GM11168 (cell line): ENCODE measurements around the gene ZNF423.

Source experiments
- in situ Hi-C: fragments of 300-500 bp; cut with MboI; formaldehyde crosslinking; loops from one replicate; pipeline ENCODE4 v1.12.0; 2022; ENCODE audit warnings: low sequenced_read_pairs; ENCODE audit not compliant: unreplicated experiment

The ZNF423 gene

DNA sequence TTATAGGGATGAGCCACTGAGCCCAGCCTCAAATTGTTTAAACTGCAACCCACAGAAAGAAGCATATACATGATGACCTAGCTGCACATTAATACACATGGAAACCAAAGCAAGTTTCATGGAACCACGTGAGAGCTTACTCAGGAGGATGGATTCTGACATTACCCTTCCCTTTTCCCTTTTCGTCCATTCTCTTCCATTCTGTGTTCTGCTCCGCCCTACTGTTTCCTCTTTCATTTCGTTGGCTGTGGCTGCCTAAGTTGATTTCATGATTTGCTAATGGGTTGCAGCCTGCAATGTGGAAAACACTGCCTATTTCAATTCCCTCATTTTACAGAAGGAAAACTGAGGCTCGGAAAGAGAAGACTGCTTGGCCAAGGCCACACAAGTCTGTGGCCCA, 305.8 kb downstream of the ZNF423 start:
- in situ Hi-C loops: no loop called here

DNA sequence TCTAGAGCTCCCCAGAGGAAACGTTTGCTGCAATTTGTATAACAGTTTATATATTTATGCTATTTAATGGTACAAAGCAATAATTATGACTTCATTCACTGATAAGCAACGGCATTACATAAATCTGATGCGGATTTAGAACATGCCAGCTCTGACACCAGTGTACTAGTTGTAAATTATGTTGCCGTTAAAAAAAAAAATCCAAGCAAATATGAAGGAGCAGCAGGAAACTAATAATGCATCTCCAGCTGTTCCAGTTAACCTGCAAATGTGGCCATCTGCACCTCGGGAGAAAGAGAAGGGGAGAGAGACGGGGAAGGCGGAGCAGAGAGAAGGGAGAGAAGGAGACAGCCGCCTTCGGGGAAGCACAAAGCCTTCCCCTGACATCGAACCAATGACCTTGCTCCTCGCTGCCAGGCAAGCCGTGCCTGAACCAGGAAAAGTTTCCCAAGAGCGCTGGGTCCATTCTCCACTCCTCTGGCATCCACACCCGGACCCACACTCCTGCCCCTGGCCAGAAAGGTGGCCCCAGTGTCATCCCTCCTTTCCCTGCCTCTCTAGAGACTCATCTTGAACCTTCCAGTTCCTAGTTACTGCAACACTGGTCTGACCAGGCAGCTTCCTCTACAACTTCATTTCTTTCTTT, 307.5 kb downstream of the ZNF423 start:
- in situ Hi-C loops: no loop called here

DNA sequence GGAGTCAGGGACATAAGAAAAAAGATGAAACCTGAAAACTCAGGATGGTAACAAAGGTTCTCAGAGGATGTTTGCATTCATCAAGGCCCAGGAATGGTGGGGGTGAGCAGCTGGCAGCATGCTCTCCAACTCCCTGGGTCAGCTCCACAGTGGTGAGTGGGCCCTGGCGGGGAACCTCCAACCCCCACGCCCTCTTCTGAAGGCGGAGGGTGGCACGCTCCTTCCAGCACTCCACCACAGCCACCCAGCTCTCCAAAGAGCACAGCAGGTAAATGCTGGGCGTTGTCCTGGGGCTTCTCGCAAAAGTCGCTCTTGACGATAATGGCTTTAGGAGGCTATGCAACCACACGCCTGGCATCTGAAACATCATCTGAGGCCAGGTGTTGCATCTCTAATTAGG, 308.5 kb downstream of the ZNF423 start:
- in situ Hi-C loops: no loop called here

- in situ Hi-C loops: no loop called here
Measured at GRCh38 chr16:49546735-49547134, 309.2 kb downstream of the ZNF423 start.

- in situ Hi-C loops: no loop called here
Measured at GRCh38 chr16:49545741-49546448, 310.0 kb downstream of the ZNF423 start.

DNA sequence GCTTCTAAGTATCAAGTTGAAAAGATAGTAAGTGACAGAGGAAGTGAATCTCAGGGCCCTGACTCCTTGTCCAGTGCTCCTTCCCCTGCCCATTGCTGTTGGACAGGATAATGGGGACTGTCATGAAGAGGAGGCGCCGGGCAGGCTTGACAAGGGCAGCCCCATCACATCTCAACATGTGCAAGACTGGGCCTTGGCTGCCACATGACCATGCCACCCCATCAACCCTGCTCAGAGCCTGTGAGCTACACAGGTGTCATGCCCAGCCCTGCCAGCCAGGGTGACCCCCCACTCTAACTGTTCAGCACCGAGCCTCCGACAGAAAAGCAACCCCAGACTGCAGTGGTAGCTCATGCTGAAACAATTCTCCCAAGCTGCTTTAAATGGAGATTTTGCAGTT, 310.7 kb downstream of the ZNF423 start:
- in situ Hi-C loops: no loop called here

DNA sequence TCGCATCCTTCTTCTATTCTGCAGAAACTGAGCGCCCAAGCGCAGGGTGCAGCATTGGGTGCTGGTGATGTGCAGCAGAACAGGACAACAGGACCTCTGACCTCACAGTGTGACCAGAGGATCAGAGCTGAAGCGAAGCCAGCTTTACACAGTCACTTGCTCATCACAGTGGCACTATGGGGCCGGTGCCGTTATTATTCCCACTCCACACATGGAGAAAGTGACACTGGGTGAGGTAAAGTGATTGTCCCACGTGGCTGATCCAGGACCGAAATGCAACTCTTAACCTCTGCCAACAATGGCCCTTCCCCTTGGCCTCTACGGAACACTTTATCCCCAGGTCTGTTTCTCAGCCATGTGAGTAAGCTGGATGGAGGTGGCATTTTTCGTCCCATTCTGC, 311.1 kb downstream of the ZNF423 start:
- in situ Hi-C loops: no loop called here

DNA sequence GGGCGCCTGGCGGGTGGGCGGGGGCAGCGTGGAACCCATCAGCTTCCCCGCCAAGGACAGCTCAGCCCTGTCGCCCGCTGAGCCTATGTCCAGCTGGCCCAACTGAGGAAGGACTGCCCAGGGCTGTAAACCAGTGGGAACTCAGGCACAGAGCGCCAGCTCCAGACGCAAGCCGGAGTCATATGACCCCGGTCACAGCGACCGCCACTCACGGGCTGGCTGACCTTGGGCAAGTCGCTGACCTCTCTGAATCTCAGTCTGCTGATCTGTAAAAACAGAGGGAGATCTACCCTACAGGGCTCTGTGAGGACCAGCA, 312.3 kb downstream of the ZNF423 start:
- in situ Hi-C loops: no loop called here

- in situ Hi-C loops: no loop called here
Measured at GRCh38 chr16:49542946-49543630, 312.8 kb downstream of the ZNF423 start.

DNA sequence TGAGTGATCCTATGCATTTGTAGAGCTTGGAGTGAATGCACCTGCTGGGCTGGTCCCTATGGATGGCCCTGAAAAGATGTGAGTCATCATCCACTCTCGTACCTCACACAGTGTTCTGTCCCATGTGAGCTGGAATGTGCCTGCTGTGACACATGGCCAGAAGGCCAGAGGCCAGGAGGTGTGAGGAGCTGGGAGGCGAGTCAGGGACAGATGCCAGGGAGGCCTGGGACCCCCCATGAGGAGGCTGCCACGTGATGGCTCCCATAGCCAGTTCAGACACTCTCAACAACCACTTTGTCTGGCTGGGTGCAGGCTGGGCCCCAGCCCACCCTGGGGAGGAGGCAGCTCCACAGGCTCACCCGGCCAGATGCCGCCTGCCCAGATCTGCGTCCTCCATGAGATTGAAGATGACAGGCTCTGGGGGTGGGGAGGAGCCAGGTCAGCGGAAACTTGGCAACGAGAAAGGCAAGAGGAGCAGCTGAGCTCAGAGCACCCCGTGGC, 313.5 kb downstream of the ZNF423 start:
- in situ Hi-C loops: no loop called here

DNA sequence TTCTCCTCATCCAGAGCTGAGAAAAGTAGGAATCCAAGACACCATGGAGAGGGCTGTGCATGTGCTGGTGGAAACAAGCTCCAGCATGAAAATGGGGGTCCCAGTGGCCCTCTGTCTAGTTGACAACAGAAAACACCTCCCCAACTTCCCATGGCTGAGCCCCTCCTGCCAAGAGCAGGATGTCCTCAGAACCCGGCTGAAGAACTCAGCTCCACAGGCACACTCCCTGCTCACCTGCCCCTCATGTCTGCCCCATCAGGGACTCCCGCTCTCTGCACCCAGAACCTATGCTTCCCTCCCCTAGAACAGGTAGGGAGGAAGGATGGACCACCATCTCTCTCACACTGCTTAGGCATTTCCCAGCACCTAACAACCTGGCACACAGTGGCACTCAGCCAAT, 315.1 kb downstream of the ZNF423 start:
- in situ Hi-C loops: no loop called here

GRCh38 chr16:49539758-49540157, 316.2 kb downstream of the ZNF423 start:
- in situ Hi-C loops: no loop called here

GRCh38 chr16:49537924-49538459, 317.9 kb downstream of the ZNF423 start:
- in situ Hi-C loops: no loop called here

DNA sequence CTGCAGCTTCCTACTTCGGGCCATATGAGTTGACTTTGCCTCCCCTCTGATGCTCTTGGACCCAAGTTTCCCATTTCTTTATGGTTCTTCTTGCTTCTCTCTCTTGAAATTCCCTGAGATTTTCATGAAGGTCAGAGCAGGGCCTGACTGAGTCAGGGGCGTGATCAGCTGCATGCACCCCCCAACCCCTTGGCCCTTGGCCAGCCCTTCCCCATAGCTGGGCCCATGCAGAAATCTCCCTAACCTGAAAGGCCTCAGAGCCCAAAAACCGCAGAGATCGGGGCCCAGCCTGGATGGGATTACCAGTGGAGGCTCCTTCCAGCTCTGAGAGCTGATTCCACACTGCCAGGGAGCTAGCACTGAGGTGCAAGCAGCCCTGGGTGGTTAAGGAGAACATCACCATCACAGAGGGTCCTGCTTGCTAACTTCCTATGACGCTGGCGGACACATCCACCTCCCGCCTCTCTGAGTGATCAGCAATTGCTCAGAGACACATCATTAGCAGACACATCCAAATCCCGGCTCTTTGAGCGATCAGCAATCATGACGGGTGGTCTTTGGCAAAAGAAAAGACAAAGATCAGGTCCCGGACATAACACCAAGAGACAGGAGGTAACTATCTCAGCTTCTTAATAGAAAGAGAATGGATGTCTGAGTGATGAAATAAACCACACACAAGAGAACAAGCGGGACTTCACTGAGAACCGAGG, 320.9 kb downstream of the ZNF423 start:
- in situ Hi-C loops: no loop called here

DNA sequence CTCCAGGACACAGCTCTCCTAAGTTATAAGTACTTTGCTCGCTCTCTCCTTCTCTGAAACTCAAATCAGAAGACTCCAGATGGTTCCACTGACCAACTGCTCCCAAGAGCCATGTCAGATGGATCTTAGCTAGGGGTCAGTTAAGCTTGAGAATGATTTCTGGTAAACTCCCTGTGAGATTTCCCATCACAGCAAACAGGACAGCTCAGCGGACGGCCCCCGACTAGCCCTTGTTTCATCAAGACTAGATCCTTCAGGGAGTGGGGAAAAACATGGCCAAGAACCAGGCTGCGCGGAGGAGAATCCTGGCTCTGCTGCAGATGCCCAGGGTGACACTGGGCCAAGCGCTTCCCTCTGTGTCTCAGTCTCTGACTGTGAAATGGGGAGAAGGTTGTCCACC, 322.5 kb downstream of the ZNF423 start:
- in situ Hi-C loops: no loop called here

- in situ Hi-C loops: no loop called here
Measured at GRCh38 chr16:49532873-49533272, 323.0 kb downstream of the ZNF423 start.

- in situ Hi-C loops: no loop called here
Measured at GRCh38 chr16:49531931-49532840, 323.7 kb downstream of the ZNF423 start.

- in situ Hi-C loops: no loop called here
Measured at GRCh38 chr16:49531425-49531824, 324.5 kb downstream of the ZNF423 start.

DNA sequence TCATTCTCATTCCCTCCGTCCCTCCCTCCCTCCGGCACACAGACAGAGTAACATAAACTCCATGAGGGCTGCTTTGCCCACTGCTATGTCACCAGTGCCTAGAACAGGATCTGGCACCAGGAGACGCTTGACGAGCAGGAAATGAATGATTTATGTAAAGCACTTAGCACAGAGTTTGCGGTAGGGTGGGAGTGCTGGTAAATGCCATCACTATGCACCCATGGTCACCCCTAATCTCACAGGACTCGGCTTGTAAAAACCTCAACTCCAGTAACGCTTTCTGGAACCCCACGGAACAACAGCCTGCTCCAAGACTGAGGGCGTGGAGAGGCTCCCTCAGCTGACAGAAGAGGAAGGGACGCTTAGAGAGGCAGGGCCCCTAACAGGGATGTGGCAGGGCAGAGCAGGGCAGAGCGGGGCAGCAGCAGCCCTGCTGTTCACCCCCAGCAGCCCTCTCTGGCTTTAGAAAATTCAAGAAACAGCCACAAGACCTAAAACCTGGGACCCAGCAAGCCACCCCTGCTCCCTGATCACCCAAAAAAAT, 325.4 kb downstream of the ZNF423 start:
- in situ Hi-C loops: no loop called here
